Limb (tissue), 2 donors: ENCODE data around the gene QKI.
"Not testable (repeated sequence)": the region's sequence is repeated elsewhere in the genome, so short reads cannot be mapped to it uniquely, and the experiment has no call there.

Experiments used
- DNase-seq, 2 donors: peaks; one replicate each; pipeline ENCODE4 v3.0.0-alpha.2; 2016; ENCODE audit errors: extremely low spot score in 2 of 2

QKI gene

GRCh38 chr6:163573503-163574179 is 159.1 kb downstream of the QKI start:
- DNase-seq, result no peak

GRCh38 chr6:163576114-163576513 is 161.6 kb downstream of the QKI start:
- DNase-seq, result no peak

GRCh38 chr6:163577404-163577803 is 162.9 kb downstream of the QKI start:
- no peak for DNase-seq

GRCh38 chr6:163579111-163579879 is 164.8 kb downstream of the QKI start:
- DNase-seq, result no peak

- no peak for DNase-seq
These were observed 165.4 kb downstream of the QKI start for GRCh38 chr6:163579880-163580295.

GRCh38 chr6:163580311-163581030 is 166.0 kb downstream of the QKI start:
- no peak for DNase-seq

- no peak for DNase-seq
These were observed 169.0 kb downstream of the QKI start for GRCh38 chr6:163583558-163583957.

GRCh38 chr6:163585932-163586437 is 171.5 kb downstream of the QKI start:
- no peak for DNase-seq

GRCh38 chr6:163586888-163587287 is 172.4 kb downstream of the QKI start:
- no peak for DNase-seq

- DNase-seq, result no peak
These were observed 173.9 kb downstream of the QKI start for GRCh38 chr6:163588220-163588919.

- DNase-seq, result no peak
These were observed 174.9 kb downstream of the QKI start for GRCh38 chr6:163589387-163589786.

- not testable (repeated sequence) for DNase-seq
These were observed 175.6 kb downstream of the QKI start for GRCh38 chr6:163590132-163590531.

- DNase-seq, result no peak
These were observed 178.4 kb downstream of the QKI start for GRCh38 chr6:163592872-163593271.

GRCh38 chr6:163596174-163596573 is 181.7 kb downstream of the QKI start:
- no peak for DNase-seq

- no peak for DNase-seq
These were observed 184.6 kb downstream of the QKI start for GRCh38 chr6:163599136-163599535.

GRCh38 chr6:163599684-163600083 is 185.2 kb downstream of the QKI start:
- no peak for DNase-seq

- no peak for DNase-seq
These were observed 185.8 kb downstream of the QKI start for GRCh38 chr6:163600331-163600730.

GRCh38 chr6:163600781-163601180 is 186.3 kb downstream of the QKI start:
- DNase-seq, result no peak

- no peak for DNase-seq
These were observed 188.3 kb downstream of the QKI start for GRCh38 chr6:163602851-163603250.

GRCh38 chr6:163603395-163603794 is 188.9 kb downstream of the QKI start:
- no peak for DNase-seq

GRCh38 chr6:163605385-163606097 is 191.0 kb downstream of the QKI start:
- no peak for DNase-seq
